HG03135 (cell line): ENCODE data around the gene CYFIP2.
A peak's percentile ranks its signal among the peaks of the same experiment; 100 is the strongest.

Experiments used
- ATAC-seq: cut with Tn5 transposase; IDR thresholded peaks from one replicate; pipeline ENCODE4 v1.9.1; 2021; ENCODE audit warnings: mild to moderate bottlenecking, moderate library complexity; ENCODE audit not compliant: unreplicated experiment

CYFIP2 gene

GRCh38 chr5:157253547-157253946 lies 12.4 kb upstream of the CYFIP2 start:
- peak; percentile 35 for ATAC-seq

DNA sequence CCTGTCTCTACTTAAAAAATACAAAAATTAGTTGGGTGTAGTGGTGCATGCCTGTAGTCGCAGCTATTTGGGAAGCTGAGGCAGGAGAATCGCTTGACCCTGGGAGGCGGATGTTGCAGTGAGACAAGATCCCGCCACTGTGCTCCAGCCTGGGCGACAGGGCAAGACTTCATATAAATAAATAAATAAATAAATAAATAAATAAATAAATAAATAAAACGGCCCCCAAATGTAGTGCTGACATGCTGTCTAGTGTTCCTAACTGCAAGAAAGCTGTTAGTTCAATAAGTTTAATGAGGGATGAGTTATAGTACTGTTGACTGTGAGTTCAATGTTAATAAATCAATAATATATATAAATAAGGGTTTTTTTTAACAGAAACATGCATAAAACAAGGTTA lies 7.5 kb upstream of the CYFIP2 start:
- ATAC-seq = no peak

GRCh38 chr5:157259699-157260098 lies 6.2 kb upstream of the CYFIP2 start:
- no peak for ATAC-seq

- no peak for ATAC-seq
Observed at GRCh38 chr5:157263496-157264090, 2.3 kb upstream of the CYFIP2 start.

- peak; percentile 48 for ATAC-seq
Observed at GRCh38 chr5:157266286-157267007, 524 bp downstream of the CYFIP2 start.

- no peak for ATAC-seq
Observed at GRCh38 chr5:157267025-157267424, 1.1 kb downstream of the CYFIP2 start.

- ATAC-seq = no peak
Observed at GRCh38 chr5:157267761-157268480, 2.0 kb downstream of the CYFIP2 start.

DNA sequence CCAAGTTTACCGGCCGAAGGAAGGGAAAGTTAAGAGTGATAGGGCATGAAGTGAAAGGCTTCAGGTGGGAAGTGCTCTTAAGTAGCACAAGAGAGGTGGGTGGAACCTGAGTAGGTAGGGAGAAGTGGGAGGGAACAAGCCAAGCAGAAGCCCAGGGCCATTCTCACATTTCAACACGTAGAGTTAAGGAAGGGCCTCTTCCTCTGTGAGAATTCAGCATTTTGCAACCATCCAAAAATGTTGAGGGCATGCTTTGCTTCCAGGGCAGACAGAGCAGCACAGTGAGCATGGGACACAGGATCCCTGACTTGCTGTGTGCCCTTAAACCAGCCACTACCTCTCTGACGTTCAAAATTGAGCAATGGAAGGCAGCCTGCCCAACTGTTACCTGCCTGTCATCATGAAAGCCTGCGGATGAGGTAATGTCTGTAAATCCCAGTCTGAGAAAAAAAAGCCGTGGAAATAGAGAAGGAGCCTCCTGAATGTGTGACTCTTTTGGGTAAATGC lies 3.3 kb downstream of the CYFIP2 start:
- ATAC-seq = no peak

- no peak for ATAC-seq
Observed at GRCh38 chr5:157269761-157270272, 3.9 kb downstream of the CYFIP2 start.

GRCh38 chr5:157270771-157271170 lies 4.8 kb downstream of the CYFIP2 start:
- ATAC-seq = no peak

- peak; percentile 83 for ATAC-seq
Observed at GRCh38 chr5:157271740-157272271, 5.9 kb downstream of the CYFIP2 start.

- ATAC-seq = peak; percentile 41
Observed at GRCh38 chr5:157273131-157273556, 7.2 kb downstream of the CYFIP2 start.

- no peak for ATAC-seq
Observed at GRCh38 chr5:157275403-157275802, 9.5 kb downstream of the CYFIP2 start.

- no peak for ATAC-seq
Observed at GRCh38 chr5:157278319-157279037, 12.6 kb downstream of the CYFIP2 start.

- ATAC-seq = no peak
Observed at GRCh38 chr5:157279605-157280239, 13.8 kb downstream of the CYFIP2 start.

- ATAC-seq = no peak
Observed at GRCh38 chr5:157280927-157281326, 15.0 kb downstream of the CYFIP2 start.

GRCh38 chr5:157282150-157282549 lies 16.2 kb downstream of the CYFIP2 start:
- ATAC-seq = no peak

DNA sequence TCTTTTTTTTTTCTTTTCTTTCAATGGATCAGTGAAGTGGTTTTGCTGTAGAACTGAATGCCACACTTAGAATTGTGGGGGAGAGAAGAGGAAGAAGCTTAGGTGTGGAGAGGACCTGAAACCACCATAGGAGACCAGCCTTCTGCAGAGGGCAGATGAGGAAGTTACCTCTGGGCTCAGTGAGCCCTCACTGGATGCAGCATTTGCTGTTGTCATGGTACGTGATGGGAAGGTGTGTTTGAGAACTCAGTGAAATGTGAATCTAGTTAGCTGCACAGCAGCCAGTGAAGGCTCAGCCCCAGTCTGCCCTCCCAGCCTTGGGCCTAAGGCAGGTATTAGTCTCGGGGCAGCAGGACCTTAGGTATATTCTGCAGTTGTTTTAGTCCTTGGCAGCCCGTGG lies 17.5 kb downstream of the CYFIP2 start:
- peak; percentile 99 for ATAC-seq

DNA sequence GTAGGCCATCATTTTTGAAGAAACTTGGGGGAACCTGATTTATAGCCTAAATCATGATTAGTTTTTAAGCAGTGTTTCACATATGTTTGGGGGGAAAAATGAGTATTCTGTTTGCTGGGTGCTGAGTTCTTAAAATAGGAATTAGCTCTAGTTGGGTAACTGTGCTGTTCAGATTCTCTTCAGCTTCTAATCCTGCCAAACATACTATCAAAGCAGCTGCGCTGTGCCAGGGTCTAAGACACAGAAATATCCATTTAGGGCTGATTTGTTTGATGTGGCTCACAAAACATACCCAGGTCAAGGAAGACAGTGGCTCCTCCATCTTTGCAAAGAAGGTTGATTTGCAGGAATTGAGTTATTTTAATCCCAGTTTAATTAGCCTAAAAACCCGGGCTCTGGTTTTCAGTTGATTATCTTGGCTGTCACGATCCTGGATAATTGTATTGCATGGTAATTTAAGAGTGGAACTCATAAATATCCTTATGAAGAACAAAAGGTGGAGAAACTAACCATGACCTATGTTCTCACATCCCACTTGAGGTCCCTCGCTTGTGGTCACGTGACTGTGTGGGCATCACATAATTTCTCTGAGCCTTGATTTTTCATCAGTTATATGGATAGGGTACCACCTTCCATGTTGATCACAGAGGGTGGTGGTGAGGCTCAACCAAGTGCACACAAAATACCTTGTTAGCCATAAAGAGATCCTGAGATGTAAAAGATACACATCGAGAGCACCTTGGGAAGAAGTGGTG lies 18.7 kb downstream of the CYFIP2 start:
- ATAC-seq = no peak
